ENCODE results near the gene CHST8. TPM values are rescaled to one million over a fixed set of nuclear protein-coding genes. Genes with fewer than 3 reads are reported as not detected.

CHST8 gene
- total and polyA plus RNA-seq, 2 donors from 2014 or later, result 0.28 TPM; not detected in 1

DNA sequence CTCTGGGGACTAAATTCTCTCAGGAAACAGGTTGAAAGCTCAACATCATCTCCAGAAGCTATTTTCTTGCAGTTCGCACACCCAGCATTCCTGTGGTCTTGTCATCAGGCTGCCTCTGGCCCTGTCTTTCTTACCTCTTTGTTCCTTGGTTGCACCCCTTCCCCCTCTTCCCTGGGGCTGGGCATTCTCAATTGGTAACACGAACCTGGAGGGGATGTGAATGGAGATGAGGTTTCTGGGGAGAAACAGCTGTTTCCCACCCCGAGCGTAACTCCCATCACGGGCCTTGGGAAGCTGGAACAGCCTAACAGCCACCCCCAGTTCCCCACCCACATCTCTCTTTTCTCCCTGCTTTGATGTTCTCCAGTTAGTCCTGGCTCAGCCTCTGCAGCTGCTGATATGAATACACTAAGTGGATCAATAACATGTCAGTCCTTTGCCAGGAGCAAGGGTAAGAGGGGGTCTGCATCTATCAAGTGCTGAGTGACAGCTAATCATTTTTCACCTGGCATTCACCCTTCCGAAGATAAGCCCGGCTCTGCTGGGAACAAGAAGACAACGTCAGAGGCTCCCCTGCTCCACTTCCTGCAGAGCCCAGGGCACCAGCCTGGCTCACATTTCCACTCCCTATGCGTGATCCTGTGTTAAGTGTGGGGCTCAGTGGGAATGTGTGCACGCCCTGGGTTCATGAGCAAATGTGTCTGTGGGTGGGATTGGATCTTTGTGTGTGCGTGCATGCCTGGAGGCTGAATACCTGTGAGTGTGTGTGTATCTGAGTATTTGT, 100.9 kb downstream of the CHST8 start:
- Histone ChIP-seq H3K9ac (ENCODE audit: low read length in 3 of 3) (no peak overlapping the region), H3K4me1 (ENCODE audit: control insufficient read depth in 2 of 3, insufficient read depth in 2 of 3, low read depth in 1 of 3, low read length in 3 of 3) (no peaks in the 10 kb centered on the region), H3K4me3 (ENCODE audit: low read length in 3 of 3) (no peak overlapping the region), H3K27ac (ENCODE audit: low read depth in 2 of 2, low read length in 2 of 2) (no peak overlapping the region), H3K36me3 (ENCODE audit: control insufficient read depth in 2 of 3, insufficient read depth in 3 of 3, low read length in 3 of 3) (no peaks in the 10 kb centered on the region), H3K9me3 (ENCODE audit: control insufficient read depth in 2 of 3, insufficient read depth in 1 of 3, low read length in 3 of 3) (no peaks in the 10 kb centered on the region), H3K27me3 (ENCODE audit: control insufficient read depth, insufficient read depth, low read length) (no peaks in the 10 kb centered on the region)
- DNase-seq, result no peak
- no peak for TF ChIP-seq CTCF (IDR thresholded peaks at IDR 0.05; ENCODE audit: borderline replicate concordance, extremely low read depth, insufficient read depth)
- FAIRE-seq, result no peak
- intact Hi-C loops (cut with DNase I), result no loop called here

DNA sequence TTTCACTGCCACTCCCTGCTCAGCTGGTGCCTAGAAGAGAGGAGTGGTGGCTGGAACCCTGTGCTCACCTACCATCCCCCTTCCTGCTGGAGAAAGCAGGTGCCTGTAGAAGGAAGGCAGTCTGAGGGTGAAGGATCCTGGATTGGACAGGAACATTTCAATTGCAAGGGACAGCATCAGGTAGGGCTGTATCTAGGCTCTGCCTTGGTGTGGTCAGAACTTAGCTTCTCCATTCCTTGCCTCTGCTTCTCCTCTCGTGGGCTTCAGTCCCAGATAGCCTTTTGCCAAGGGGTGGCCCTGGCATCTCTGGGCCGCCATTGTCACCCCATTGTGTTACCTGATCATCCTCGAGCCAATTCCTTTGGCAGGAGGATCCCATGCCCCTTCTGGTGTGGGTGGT, 101.8 kb downstream of the CHST8 start:
- Histone ChIP-seq H3K9ac (ENCODE audit: low read length in 3 of 3) (no peak overlapping the region), H3K4me1 (ENCODE audit: control insufficient read depth in 2 of 3, insufficient read depth in 2 of 3, low read depth in 1 of 3, low read length in 3 of 3) (no peaks in the 10 kb centered on the region), H3K27me3 (ENCODE audit: control insufficient read depth, insufficient read depth, low read length) (no peaks in the 10 kb centered on the region), H3K9me3 (ENCODE audit: control insufficient read depth in 2 of 3, insufficient read depth in 1 of 3, low read length in 3 of 3) (no peaks in the 10 kb centered on the region), H3K36me3 (ENCODE audit: control insufficient read depth in 2 of 3, insufficient read depth in 3 of 3, low read length in 3 of 3) (no peaks in the 10 kb centered on the region), H3K4me3 (ENCODE audit: low read length in 3 of 3) (no peak overlapping the region), H3K27ac (ENCODE audit: low read depth in 2 of 2, low read length in 2 of 2) (no peak overlapping the region)
- no peak for TF ChIP-seq CTCF (IDR thresholded peaks at IDR 0.05; ENCODE audit: borderline replicate concordance, extremely low read depth, insufficient read depth)
- DNase-seq, result no peak
- intact Hi-C loops (cut with DNase I), result no loop called here
- no peak for FAIRE-seq

- intact Hi-C loops (cut with DNase I), result no loop called here
- no peak for TF ChIP-seq CTCF (IDR thresholded peaks at IDR 0.05; ENCODE audit: borderline replicate concordance, extremely low read depth, insufficient read depth)
- no peaks in the 10 kb centered on the region for H3K27me3 ChIP-seq (ENCODE audit: control insufficient read depth, insufficient read depth, low read length)
- H3K9me3 ChIP-seq (ENCODE audit: control insufficient read depth in 2 of 3, insufficient read depth in 1 of 3, low read length in 3 of 3), result peaks cover 0 to 4% (median 0%) of the 10 kb centered on the region in 3 donors
- no peaks in the 10 kb centered on the region for H3K4me1 ChIP-seq (ENCODE audit: control insufficient read depth in 2 of 3, insufficient read depth in 2 of 3, low read depth in 1 of 3, low read length in 3 of 3)
- DNase-seq (no peak), FAIRE-seq (no peak)
- H3K36me3 ChIP-seq (ENCODE audit: control insufficient read depth in 2 of 3, insufficient read depth in 3 of 3, low read length in 3 of 3), result no peaks in the 10 kb centered on the region
- no peak overlapping the region for H3K4me3 ChIP-seq (ENCODE audit: low read length in 3 of 3)
- no peak overlapping the region for H3K27ac ChIP-seq (ENCODE audit: low read depth in 2 of 2, low read length in 2 of 2)
- no peak overlapping the region for H3K9ac ChIP-seq (ENCODE audit: low read length in 3 of 3)
Observed at GRCh38 chr19:33724021-33724720, 102.4 kb downstream of the CHST8 start.
